Limb (tissue), 2 donors: ENCODE results near the gene UCK2.

Experiments
- DNase-seq, 2 donors: peaks; one replicate each; pipeline ENCODE4 v3.0.0-alpha.2; 2016; ENCODE audit errors: extremely low spot score in 2 of 2

Gene UCK2

DNA sequence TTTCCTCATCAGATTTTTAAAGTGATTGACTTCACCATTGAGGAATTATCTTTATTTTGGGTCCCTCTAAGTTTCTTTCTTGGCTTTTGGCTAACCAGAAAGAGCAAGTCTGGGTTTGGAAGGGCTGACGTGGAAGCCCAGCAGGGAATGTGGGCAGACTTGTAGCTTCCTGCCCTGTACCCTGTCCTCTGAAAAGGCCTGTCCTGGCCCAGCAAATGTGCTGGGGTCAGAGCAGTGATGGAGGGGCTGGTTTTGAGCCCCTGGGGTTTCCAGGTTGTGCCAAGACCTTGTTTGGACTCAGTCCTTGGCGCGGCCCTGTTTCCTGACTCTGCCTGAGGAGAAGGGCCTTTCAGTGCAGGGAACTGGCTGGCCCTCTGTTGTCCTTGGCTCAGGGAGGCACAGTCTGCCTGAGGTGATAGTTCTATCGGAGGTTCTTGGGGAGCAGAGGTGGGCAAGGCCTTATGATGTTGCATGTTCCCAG, 72.1 kb downstream of the UCK2 start:
- no peak for DNase-seq

DNA sequence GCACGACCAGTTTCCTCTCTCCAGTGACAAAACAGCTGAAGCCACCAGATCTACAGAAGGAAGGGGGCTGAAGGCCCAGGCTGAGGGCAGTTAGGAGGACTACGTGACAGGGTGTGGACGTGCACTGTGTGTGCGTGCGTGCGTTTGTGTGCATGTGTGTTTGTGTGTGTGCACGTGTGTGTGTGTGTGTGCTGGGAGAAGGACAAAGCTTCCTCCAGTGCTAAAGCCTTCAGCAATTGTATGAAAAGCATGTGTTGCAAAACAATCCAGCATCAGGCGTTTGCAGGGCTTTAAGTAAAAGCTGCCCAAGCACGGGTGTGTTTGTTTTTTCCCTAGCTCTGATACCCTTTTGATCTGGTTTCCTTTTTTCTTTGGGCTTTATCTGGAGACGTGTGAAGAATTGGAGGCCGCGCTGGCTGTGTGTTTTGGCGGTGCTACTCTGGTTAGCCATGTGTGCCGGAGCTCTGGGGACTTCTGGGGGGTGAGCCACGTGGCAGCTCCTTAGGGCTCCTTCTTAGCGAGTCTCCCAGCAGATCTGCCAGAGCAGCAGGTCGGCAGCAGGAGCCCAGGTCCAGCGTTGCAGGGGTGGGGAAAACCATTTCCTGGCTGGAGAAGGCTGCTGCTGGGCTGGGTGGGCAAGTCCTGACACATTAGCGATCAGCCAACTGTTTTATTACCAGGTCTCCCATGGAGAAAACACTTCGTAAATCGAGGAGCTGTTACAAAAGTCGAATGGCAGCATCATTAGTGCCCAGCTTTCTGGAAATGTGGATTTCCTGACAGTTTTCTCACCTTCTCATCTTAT, 73.4 kb downstream of the UCK2 start:
- peak in 1 of 2 donors; percentile 41 for DNase-seq

DNA sequence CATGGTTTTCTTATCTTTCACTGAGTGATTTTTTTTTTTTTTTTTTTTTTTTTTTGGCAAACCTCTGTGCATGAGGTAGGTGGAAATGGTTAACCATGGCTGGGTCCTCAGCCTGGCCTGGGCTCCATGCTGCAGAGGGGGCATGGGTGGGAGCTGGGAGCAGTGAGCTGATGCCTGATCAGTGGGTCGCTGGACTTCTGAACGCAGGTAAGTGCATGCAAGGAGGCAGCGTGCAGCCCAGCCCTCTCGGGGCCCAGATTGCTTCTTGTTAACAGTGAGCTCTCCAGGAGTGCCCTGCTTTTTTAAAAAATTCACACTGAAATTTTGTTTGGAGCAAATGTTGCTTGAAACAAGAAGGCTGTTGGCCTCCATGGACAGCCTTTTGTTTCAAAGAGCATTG, 75.2 kb downstream of the UCK2 start:
- no peak for DNase-seq

DNA sequence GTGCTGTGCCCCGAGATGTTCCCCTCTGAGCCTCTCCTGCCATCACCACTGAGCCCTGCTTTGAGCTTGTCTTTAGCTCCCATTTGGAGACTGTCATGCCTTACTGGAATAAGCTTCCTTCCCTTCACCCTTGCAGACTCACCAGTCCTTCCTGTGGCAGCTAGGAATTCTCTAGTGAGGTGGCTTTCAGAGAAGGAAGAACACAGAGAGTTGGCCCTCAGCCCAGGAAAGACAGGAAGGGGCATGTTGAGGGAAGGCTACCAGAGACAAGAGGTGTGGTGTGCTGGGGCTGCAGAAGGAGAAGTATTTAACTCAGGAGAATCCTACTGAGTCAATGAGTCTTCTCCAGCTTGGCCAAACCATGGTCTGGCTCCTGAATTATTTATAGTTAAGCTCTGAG, 76.3 kb downstream of the UCK2 start:
- DNase-seq = no peak

DNA sequence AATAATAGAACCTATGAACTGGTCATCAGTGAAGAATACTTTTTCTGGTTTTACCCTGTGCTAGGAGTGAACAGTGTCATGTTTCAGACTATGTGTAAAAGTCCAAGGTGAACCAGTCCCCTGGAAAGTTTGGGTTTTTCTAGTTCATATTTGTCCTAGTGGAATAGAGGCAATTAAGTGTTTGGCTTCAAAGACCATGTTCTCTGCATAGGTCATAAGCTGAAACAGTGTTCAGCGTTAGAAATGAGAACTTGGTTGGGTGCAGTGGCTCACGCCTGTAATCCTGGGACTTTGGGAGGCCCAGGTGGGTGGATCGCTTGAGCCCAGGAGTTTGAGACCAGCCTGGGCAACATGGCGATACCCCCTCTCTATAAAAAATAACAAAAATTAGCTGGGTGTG, 77.5 kb downstream of the UCK2 start:
- DNase-seq = no peak

DNA sequence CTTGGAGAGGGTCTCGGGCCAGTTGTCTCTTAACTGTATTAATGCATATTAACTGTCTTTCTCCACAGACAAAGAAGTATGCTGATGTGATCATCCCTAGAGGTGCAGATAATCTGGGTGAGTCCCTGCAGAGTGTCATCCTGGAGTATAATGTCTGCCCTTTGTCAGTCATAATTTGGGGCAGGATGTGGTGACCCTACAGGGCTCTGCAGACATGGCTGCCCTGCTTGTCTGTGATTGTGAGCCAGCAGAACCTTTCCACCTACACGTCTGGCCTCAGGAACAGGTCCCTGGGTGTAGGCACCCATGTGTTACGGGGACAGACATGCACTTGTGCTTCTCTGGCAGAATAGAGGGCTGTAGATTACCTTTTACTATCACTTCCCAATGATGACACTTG, 78.4 kb downstream of the UCK2 start:
- DNase-seq = no peak

DNA sequence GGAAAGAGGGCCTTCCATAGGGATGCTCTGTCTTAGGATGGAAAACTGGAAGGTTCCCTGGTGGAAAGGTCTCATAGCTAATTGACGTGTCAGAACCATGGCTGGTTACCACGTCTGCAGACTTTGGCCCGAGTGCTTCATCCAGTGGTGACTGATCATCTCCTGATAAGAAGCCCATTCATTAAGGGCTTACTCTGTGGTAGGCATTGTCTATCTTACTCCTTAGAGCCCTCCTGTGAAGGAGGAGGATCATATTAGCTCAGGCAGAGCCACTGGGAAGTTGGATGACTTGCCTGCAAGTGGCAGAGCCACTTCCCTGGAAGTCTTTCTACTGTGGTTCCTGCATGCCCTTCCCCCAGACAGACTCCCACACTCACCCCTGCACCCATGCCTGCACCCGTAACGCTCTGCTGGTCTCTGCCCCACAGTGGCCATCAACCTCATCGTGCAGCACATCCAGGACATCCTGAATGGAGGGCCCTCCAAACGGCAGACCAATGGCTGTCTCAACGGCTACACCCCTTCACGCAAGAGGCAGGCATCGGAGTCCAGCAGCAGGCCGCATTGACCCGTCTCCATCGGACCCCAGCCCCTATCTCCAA, 79.9 kb downstream of the UCK2 start:
- no peak for DNase-seq

DNA sequence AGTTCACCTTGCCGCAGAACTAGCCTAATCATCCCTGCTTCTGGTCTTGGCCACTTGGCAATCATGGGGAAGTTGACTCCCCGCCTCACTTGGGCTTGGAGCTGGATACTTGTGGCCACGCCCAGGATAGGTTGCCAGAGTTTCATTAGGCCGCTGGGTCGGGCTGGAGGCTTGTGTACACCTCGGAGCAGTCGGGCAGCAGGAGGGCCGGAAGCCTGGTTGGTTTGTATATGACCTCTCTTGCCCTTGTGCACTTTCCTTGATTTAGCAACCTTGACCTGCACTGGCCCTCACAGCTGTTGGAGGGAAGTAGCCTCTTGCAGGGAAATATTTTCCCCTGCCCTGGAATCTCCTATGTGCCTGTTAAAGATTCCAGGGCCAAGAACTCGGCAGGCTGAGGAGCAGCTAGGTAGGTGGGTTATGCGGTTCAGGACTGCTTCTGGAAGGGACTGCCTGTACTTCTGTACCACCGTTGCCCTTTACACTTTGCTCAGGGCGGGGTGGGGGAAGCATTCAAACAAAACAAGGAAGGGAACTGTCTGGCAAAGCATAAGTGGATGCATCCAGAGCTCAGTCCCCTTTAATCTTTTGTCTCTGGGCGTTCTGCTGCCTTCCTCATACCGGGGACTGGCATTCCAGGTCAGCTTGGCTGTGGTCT, 83.5 kb downstream of the UCK2 start:
- no peak for DNase-seq

DNA sequence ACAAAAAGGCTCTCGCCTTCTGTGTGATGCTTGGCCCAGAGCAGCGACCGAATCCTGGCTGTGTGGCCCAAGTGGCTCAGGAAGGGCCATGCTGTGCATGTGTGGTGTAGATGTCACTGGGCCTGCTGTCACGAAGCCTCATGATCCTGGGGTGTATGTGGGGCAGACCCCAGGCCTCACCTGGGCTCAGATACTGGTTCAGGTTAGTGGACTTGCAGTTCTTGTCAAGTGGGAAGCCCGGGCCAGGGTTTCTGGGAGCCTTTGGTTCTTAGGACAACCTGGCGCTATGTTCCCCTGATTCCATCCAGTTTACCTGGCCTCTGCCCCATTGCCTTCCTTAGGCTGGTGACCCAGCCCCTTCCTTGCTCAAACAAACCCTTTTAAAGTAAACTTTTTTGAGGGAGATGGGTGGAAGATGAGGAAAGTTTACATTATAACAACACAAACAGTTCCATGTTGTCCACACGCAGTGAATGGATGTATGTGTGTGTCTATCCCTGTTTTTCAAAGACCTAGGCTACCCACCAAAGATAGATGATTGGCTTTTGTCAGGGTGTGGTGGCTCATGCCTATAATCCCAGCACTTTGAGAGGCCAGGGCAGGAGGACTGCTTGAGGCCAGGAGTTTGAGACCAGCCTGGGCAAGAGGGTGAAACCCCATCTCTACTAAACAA, 84.3 kb downstream of the UCK2 start:
- DNase-seq = no peak

DNA sequence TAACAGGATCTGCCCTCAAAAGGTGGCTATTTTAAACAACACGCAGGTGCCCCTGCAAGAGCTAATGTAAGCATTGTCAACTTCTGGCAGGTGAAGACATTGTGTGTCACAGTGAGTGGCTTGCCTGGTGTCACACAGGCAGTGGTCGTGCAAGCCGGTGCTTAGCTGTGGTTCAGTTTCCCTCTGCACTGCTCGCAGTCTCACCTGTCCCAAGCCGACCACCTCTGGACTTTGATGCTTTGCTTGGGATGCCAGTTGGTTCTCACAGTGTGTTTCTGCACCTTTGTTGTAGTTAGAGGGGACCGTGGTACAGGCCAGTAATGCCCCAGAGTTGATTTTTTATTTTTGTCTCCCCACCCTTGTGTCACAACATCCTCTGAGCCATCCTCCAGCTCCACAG, 85.2 kb downstream of the UCK2 start:
- DNase-seq = no peak

DNA sequence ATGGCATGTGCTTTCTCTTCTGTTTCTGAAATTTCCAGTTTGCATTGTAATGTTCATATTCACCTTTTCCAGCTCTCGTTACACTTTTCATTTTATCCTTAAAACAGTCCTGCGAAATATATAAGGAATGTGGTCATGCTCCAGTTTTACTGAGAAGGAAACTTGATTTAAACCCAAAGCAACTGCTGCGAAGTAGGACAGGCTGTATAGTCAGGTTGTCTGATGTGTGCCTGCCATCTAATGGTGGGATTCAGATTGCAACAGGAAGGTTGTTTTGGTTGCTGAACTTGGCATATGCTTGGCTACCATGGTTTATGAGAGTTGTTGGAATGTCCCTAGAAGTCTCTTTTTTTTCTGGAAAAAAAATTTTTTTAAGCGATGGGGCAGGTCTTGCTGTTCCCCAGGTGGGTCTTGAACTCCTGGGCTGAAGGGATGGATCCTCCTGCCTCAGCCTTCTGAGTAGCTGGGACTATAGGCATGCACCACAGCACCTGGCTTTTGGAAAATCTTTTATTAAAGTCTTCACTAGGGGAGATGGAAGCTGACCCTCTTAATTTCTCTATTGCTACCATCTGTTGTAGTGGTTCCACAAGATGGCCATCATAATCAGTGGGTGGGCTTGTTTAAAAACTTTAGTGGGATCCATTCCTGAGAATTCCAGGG, 86.9 kb downstream of the UCK2 start:
- DNase-seq = peak; percentile 78 to 89

DNA sequence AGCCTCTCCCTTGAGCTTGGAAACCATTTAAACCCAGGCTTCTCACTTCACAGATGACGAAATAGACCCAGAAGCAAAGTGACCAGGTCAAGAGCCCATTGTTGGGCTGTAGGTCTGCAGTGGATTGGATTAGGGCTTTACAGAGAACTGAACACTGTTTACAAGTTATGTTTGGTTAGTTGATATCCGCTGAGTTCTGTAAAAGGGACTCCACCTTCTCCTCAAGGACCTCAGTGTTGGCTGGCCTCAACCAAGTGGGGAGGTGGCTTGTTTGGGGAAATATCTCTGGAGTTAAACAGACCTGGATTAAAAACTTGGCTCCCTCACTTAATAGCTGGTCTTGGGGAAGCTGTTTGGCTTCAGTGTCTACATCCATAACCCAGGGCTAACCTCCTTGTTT, 88.1 kb downstream of the UCK2 start:
- no peak for DNase-seq

DNA sequence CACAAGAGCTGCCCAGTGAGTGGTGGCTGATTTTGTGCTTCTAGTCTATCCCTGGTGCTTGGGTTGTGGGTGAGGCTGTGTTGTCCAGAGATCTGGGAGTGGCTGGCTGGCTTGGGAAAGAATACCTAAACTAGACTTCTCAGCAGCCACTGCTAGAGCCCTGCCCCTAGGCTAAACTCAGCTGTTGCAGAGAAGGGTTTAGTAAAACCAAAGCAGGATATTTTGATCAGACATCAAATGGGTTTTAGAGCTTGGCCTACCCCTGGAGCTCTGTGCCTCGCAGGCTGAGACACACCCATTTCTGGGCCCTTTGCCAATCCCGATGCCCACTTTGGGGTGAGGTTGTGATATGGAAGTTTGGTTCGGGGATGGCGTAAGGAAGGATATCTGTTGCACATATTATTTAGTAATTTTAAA, 88.5 kb downstream of the UCK2 start:
- DNase-seq = no peak

DNA sequence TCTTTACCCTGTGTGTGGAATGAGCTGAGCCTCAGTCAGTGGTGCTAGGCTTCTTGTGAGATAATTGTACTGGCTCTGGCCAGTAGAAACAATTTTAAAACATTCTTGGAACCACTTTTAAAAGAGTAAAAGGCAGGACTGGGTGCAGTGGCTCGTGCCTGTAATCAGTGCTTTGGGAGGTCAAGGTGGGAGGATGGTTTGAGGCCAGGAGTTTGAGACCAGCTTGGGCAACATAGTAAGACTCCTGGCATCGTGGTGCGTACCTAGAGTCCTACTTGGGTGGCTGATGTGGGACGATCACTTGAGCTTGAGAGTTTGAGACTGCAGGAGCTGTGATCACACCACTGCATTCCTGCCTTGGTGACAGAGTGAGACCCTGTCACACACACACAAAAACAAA, 89.8 kb downstream of the UCK2 start:
- DNase-seq = no peak

DNA sequence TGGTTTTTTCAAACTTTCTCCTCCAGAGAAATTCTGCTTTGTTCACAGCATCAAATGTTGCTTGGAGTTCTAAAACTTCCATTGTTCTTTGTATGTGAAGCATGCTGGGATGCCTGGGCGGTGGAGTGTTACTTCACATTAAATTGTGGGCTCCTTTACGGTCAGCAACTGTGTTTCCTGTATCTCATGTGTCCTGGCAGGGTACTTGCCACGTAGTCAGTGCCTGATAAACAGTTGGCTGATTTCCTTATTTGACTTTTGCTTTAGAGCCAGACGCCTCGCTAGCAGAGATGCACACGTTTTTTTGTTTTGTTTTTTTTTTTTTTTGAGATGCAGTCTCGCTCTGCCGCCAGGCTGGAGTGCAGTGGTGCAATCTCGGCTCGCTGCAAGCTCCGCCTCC, 96.7 kb downstream of the UCK2 start:
- DNase-seq = no peak

DNA sequence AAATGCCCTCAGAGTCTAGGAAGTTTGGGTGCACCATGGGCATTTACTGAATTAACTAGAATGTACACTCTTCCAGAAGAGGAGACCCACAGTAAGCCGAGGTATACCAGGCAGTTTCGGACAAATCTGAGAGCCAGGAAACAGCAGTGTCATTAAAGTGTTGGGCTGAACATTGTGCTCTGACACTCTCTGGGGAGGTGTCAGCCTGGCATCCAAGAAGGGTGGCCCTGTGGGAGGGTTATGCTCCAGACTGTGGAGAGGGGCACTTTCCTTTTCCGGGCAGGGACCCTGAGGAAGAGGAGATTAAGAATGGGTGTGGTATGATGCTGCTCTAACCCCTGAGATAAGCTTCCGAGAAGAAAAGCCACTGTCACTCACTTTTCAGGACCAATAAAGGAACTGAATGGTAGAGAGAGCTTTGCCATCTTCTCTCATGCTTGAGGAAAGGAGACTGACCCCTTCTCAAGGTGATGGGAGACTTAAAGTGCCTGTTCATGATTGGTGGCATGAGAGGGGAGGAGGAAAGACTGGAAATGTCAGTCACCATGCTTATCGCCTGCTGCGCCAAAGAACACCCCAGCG, 98.2 kb downstream of the UCK2 start:
- DNase-seq = no peak

DNA sequence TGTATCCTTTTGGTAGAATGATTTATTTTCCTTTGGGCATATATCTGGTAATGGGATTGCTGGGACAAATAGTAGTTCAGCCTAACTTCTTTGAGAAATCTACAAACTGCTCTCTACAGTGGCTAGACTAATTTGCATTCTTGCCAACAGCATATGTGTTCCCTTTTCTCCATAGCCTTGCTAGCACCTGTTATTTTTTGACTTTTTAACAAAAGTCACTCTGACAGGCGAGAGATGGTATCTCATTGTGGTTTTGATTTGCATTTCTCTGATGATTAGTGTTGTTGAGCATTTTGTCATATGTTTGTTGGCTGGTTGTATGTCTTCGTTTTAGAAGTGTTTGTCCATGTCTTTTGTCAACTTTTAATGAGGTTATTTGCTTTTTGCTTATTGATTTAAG, 99.8 kb downstream of the UCK2 start:
- no peak for DNase-seq

DNA sequence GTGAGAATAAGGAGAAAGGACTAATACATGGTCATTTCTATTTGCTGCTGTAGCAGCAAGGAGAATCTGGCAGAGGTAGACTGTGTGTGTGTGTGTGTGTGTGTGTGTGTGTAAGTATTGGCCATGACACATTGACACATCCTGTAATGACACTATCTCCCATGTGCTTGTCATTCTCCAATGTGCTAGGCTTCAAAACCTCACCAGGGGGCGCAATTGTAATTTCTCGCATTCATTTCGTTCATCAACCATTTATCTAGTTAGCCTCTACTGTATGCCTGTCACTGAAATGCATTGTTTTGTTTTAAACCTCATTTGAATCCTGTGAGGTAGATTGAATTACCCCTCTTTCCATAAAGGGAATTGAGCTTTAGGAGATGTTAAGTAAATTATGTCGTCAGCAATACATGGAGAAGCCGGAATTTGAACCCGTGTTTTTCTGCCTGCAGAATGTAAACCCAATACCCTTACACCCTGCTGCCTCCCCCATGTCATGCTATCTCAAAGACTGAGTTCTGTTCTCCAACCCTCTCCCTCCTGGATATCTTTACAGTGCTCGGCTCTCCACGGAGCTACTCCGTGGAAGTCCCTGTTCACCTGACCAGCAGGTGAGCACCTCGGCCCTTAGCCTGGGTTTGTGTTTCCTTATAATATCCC, 100.8 kb downstream of the UCK2 start:
- DNase-seq = peak; percentile 34 to 52

DNA sequence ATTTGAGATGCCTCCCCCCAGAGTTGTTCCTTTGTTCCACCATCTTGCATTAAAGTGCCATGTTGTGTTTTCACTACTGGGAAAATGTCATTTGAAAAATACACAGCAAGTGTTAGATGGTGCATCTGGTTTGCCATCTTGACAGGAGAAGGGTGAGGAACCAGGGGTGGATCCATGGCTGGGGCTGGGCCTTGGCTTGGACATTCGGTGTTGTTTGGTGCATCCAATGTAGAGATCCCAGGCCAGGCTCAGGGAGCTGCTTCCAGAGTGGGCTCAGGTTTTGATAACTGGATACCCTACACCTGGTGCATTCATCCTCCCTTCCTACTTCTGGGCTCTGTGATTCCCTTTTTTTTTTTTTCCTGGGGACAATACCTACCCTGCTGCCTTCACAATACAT, 103.5 kb downstream of the UCK2 start:
- no peak for DNase-seq

DNA sequence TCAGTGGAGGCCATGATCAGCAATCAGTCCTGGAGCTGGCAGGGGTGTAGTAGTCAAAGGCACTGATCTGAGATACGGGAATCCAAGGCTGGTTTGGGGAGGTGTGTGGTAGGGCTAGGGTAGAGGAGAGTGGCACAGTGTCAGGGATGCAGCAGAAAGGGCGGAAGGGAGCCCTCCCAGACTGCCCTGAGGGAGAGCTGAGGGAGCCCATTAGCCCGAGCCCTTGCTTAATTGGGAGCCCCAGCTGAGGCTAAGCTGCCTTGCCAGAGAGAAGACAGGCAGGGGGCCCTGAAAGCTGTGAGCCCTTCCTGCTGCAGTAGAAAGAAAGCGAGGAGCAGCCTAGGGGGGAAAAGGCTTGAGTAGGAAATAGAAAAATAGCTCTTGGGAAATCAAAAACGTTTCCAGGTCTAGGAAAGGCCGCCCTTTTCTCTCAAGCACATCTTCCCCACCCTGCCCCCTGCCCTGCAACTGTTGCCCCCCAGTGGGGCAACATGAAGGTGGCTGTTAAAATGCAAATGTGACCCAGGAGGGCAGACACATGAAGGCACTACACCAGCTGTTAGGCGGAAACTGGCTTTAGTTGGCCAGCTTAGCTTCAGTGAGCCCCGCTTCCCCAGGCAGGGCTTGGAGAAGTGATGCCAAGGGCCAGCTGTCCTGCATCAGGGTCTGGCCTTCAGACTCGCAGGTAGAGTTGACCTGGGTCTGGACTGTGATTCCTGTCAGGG, 106.2 kb downstream of the UCK2 start:
- no peak for DNase-seq
